MM.1S (cell line): ENCODE data around the gene ADAMTSL1.

Experiments used
- EZH2 ChIP-seq: fragments of 300-600 bp; sonication (generic); optimal IDR thresholded peaks from 2 replicates; pipeline ENCODE3; 2017; ENCODE audit warnings: low read depth, mild to moderate bottlenecking, antibody characterized with exemption, low read length, mixed read lengths
- EZH2phosphoT487 ChIP-seq: fragments of 300-600 bp; sonication (generic); IDR thresholded peaks from 2 replicates; pipeline ENCODE4 v1.6.1; 2018; ENCODE audit warnings: antibody characterized with exemption, low read length
- TF ChIP-seq, protein P1 (sequence below): fragments of 300-600 bp; sonication (generic); IDR thresholded peaks from 2 replicates; pipeline ENCODE4 v1.5.1; 2016; ENCODE audit warnings: antibody characterized with exemption, low read length, mixed read lengths

DNA sequence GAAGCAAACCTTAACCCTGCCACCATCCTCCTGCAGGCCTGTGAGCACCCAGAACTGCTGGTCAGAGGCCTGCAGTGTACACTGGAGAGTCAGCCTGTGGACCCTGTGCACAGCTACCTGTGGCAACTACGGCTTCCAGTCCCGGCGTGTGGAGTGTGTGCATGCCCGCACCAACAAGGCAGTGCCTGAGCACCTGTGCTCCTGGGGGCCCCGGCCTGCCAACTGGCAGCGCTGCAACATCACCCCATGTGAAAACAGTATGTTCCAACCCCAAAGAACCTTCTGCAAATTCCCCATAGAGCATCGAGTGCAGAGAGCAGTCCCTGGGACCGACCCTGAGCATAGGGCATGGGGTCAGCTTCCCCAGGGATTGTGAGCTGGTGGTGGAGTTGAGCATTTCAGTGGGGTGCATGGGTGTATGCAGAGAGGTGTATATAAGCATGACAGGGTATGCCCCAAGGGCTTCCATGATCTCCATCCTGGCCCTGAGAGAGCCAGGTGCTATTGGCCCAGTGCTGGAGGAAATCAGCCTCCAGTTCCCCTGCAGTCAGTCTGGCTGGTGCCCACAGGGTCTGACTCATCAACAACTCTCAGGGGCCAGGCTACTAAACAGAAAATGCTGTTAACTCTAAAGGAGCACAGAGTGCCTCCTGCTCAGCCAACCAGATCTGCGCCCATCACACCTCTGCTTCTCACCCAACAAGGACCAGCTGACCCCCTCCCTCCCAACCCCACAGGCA is 432.9 kb downstream of the ADAMTSL1 start:
- TF ChIP-seq, protein P1, sequence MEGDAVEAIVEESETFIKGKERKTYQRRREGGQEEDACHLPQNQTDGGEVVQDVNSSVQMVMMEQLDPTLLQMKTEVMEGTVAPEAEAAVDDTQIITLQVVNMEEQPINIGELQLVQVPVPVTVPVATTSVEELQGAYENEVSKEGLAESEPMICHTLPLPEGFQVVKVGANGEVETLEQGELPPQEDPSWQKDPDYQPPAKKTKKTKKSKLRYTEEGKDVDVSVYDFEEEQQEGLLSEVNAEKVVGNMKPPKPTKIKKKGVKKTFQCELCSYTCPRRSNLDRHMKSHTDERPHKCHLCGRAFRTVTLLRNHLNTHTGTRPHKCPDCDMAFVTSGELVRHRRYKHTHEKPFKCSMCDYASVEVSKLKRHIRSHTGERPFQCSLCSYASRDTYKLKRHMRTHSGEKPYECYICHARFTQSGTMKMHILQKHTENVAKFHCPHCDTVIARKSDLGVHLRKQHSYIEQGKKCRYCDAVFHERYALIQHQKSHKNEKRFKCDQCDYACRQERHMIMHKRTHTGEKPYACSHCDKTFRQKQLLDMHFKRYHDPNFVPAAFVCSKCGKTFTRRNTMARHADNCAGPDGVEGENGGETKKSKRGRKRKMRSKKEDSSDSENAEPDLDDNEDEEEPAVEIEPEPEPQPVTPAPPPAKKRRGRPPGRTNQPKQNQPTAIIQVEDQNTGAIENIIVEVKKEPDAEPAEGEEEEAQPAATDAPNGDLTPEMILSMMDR, result no peak
- TF ChIP-seq EZH2, result no peak
- no peak for TF ChIP-seq EZH2phosphoT487
